ENCODE results near the gene RNF183.

Gene RNF183

GRCh38 chr9:113269871-113270270 lies 33.3 kb downstream of the RNF183 start:
- TF ChIP-seq ESRRG (CRISPR knock-in tag; IDR thresholded peaks at IDR 0.05) (no peak), ZFP30 (CRISPR knock-in tag; IDR thresholded peaks at IDR 0.05) (no peak), POU6F1 (CRISPR knock-in tag; IDR thresholded peaks at IDR 0.05; ENCODE audit: borderline replicate concordance, low read depth) (no peak), TOX (CRISPR knock-in tag; IDR thresholded peaks at IDR 0.05; ENCODE audit: borderline replicate concordance) (no peak), ZNF70 (CRISPR knock-in tag; IDR thresholded peaks at IDR 0.05) (no peak), CSDC2 (CRISPR knock-in tag; IDR thresholded peaks at IDR 0.05) (no peak), CSRNP3 (CRISPR knock-in tag; IDR thresholded peaks at IDR 0.05) (no peak), CREB5 (CRISPR knock-in tag; IDR thresholded peaks at IDR 0.05; ENCODE audit: low read depth) (no peak), ZC3H10 (CRISPR knock-in tag; IDR thresholded peaks at IDR 0.05) (no peak), OSR1 (CRISPR knock-in tag; IDR thresholded peaks at IDR 0.05) (no peak), ZNF8 (CRISPR knock-in tag; IDR thresholded peaks at IDR 0.05) (no peak)
- TF ChIP-seq, protein P1, sequence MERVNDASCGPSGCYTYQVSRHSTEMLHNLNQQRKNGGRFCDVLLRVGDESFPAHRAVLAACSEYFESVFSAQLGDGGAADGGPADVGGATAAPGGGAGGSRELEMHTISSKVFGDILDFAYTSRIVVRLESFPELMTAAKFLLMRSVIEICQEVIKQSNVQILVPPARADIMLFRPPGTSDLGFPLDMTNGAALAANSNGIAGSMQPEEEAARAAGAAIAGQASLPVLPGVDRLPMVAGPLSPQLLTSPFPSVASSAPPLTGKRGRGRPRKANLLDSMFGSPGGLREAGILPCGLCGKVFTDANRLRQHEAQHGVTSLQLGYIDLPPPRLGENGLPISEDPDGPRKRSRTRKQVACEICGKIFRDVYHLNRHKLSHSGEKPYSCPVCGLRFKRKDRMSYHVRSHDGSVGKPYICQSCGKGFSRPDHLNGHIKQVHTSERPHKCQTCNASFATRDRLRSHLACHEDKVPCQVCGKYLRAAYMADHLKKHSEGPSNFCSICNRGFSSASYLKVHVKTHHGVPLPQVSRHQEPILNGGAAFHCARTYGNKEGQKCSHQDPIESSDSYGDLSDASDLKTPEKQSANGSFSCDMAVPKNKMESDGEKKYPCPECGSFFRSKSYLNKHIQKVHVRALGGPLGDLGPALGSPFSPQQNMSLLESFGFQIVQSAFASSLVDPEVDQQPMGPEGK (CRISPR knock-in tag; IDR thresholded peaks at IDR 0.05; ENCODE audit: borderline replicate concordance), result no peak
- TF ChIP-seq, protein P2, sequence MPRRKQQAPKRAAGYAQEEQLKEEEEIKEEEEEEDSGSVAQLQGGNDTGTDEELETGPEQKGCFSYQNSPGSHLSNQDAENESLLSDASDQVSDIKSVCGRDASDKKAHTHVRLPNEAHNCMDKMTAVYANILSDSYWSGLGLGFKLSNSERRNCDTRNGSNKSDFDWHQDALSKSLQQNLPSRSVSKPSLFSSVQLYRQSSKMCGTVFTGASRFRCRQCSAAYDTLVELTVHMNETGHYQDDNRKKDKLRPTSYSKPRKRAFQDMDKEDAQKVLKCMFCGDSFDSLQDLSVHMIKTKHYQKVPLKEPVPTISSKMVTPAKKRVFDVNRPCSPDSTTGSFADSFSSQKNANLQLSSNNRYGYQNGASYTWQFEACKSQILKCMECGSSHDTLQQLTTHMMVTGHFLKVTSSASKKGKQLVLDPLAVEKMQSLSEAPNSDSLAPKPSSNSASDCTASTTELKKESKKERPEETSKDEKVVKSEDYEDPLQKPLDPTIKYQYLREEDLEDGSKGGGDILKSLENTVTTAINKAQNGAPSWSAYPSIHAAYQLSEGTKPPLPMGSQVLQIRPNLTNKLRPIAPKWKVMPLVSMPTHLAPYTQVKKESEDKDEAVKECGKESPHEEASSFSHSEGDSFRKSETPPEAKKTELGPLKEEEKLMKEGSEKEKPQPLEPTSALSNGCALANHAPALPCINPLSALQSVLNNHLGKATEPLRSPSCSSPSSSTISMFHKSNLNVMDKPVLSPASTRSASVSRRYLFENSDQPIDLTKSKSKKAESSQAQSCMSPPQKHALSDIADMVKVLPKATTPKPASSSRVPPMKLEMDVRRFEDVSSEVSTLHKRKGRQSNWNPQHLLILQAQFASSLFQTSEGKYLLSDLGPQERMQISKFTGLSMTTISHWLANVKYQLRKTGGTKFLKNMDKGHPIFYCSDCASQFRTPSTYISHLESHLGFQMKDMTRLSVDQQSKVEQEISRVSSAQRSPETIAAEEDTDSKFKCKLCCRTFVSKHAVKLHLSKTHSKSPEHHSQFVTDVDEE (CRISPR knock-in tag; IDR thresholded peaks at IDR 0.05), result no peak
- no peak for ATAC-seq

GRCh38 chr9:113269355-113269754 lies 33.8 kb downstream of the RNF183 start:
- ATAC-seq, result no peak
- no peak for TF ChIP-seq ZFP30 (CRISPR knock-in tag; IDR thresholded peaks at IDR 0.05)
- no peak for TF ChIP-seq ISL1 (CRISPR knock-in tag; IDR thresholded peaks at IDR 0.05)
- TF ChIP-seq, protein P1 (CRISPR knock-in tag; IDR thresholded peaks at IDR 0.05; ENCODE audit: borderline replicate concordance), result no peak
- TF ChIP-seq ARNTL (CRISPR knock-in tag; IDR thresholded peaks at IDR 0.05; ENCODE audit: borderline replicate concordance, low read depth), result no peak
- TF ChIP-seq OSR1 (CRISPR knock-in tag; IDR thresholded peaks at IDR 0.05), result no peak
- TF ChIP-seq ZNF70 (CRISPR knock-in tag; IDR thresholded peaks at IDR 0.05), result no peak
- no peak for TF ChIP-seq CSRNP3 (CRISPR knock-in tag; IDR thresholded peaks at IDR 0.05)
- no peak for TF ChIP-seq TCF4 (CRISPR knock-in tag; IDR thresholded peaks at IDR 0.05; ENCODE audit: borderline replicate concordance)
- no peak for TF ChIP-seq BACH2 (CRISPR knock-in tag; IDR thresholded peaks at IDR 0.05; ENCODE audit: borderline replicate concordance)
- no peak for TF ChIP-seq ZFP3 (CRISPR knock-in tag; IDR thresholded peaks at IDR 0.05)
